NCI-H128 (cell line): ENCODE results near the gene EHBP1.

ENCODE experiments used
- DNase-seq: peaks from one replicate; lab custom pipeline; 2025; ENCODE audit not compliant: unreplicated experiment; lab: John Stamatoyannopoulos, UW

EHBP1 gene

GRCh38 chr2:62814123-62814522, 108.6 kb downstream of the EHBP1 start:
- DNase-seq = no peak

DNA sequence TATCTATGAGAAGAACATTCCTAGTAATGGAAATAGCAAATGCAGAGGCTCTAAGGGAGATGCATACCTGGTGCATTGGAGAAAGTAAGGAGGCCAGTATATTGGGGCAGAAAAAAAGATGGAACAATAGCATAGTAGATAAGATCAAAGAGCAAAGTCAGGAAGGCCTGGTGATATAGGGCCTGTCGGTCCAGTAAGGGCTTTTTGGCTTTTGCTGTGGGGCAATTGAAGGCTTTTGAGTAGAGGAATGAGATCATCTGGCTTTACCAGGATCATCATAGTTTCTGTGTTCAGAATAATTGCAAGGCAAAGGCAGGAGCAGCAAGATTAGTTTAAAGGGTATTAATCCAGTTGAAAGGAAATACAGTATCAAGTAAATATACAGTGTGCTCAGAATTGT, 111.8 kb downstream of the EHBP1 start:
- no peak for DNase-seq

- no peak for DNase-seq
Observed at GRCh38 chr2:62817995-62818713, 112.6 kb downstream of the EHBP1 start.

DNA sequence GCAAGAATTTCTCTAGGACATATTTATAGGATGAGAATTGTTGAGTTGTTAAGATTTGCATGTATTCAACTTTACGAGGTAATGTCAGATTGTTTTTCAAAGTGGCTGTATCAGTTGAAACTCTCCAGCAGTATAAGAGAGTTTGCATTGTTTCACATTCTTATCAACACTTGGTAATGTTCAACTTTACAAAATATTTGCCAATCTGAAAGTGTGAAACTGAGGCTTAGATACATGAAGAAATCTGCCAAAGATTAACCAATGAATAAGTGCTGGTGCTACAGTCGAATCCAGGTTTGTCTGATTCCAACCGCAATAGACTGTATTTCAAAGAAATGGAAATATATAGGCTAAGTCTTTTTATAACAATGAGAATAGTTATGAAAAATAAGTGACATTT, 117.0 kb downstream of the EHBP1 start:
- DNase-seq = no peak

DNA sequence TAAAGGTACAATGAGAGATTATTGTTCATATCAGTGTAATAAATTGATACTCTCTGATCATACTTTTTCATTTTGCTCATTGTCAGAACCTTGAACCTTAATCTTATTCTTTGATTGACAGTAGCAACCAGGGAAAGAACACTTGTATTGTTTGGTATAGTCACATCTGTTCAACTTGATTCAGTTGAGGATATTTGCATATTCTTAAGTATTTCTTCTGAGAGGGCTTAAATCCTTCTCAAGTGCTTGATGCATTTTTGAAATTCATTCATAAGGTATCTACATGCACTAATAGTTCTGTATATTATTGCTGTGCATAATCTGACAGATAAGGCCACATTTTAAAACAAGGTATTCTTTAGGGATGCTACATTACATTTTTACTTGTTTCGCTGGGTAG, 118.9 kb downstream of the EHBP1 start:
- DNase-seq = no peak

GRCh38 chr2:62826141-62826540, 120.6 kb downstream of the EHBP1 start:
- no peak for DNase-seq

DNA sequence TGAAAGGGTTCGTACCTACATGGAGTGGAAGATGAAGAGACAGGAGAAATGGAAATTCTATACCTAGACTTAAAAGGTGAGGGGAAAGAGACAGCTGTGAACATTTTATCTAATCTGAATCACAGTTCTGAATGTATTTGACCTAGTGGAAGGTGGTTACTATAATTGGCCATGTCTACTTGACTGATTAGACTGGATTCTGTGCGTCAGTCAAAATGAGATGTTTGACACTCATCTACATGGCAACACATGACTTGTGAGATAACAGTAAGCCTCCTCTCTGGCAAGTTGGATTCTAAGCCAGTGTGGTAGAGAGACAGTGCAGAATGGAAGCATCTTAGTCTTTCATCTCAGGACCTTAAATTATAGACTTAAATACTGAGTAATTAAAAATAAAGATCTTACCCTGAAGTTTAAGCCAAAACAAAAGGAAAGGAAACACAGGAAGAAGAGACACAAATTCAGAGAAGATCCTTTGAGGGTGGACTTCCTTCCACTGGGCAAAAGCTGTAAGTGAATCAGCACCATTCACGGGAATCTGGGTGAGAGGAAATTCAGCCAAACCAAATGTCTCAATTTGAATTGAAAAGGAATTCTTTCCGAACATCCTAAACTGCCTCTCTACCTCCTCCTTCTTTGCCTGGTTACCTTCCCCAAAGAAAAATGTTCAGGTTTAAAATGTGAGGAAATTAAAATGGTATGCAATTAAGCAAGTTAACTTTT, 121.6 kb downstream of the EHBP1 start:
- DNase-seq = no peak

GRCh38 chr2:62831729-62832128, 126.2 kb downstream of the EHBP1 start:
- no peak for DNase-seq

DNA sequence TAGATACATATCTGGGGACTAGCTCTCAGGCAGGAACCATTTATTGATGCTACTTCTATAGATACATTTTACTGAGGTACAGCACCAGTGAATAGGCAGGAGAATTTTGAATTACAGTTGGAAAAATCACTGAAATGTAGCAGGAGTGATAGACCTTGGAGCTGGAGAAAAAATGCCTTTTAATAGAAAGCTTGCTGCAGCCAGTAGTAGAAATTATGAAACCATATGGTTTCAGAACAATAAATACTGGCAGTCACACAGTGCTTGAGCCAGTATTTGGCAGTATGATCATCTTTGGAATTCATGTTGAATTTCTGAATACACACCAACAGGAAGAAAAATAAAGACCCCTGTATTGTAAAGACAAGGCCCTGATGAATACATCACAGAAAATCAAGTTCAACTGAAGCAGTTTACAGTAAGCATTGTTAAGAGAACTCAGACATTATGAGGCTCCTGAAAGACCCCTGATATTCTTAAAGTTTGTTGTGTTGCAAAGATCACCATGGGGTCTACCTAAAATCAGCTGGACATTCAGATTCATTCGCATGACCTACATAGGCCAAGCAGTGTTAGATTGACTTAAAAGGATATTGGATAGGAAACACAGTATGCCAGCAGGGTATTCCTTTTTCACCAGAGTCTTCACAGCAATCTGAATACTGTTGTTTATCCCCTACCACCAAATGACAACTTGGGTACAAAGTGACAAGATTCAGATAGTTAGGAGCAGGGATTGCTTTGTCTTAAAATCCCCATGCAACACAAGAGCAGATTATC, 139.0 kb downstream of the EHBP1 start:
- no peak for DNase-seq

DNA sequence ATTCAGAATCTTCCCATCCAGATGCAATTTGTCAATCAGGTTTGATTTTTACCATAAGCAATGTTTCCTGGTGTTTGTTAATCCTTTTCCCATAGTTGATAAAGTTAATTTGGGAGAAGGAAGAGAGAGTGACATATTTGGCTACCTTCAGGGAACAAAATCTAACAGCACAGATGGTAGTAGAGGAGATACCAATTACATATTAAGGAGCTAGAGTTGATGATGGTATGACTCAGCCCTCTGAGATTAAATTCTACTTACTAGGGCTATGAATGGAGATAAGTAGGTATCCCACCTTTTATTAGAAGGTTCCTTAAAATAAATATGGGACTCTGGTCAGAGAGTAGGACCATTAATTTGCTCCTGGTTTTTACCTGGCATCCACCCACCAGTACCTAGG, 139.7 kb downstream of the EHBP1 start:
- no peak for DNase-seq

- DNase-seq = no peak
Observed at GRCh38 chr2:62852254-62852653, 146.7 kb downstream of the EHBP1 start.

DNA sequence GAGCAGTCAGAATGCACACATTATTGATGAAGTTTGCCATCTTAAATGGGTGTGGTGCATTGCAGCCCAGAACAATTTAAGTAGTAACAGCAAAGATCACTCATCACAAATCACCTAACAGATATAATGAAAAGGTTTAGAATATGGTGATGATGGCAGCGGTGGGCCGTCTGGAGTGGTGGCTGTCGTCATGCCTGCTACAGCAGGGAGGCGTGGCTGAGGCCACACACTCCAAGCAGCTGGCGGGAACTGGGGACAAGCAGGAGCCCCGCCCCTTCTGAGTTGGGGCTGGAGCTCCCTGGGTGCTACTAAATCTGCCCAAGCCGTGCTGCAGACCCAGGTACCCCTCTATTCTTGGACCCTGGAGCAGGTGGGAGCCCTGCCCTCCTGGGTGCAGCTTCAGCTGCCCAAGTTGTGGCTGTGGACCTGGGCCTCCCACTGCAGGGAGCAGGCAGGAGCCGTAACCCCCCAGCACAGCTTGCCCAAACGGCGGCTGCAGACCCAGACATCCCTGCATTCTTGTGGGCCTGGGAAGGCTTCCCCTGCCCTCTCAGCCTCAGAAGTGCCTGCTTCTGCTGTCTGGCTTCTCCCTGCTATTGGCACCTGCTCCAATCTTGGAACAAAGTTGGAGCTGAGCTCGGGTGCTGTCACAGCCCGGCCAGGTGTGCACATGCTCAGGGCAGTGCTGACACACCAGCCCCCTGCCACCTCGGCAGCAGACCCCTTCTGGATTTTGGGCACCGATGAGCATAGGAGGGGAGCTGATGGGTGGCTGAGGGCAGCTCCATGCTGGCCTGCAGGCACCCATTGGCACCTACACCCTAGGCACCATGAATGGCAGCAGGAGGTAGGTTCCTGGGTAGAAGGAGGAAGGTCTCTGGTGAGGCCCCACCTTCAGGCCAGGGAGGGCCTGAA, 149.3 kb downstream of the EHBP1 start:
- DNase-seq = no peak

DNA sequence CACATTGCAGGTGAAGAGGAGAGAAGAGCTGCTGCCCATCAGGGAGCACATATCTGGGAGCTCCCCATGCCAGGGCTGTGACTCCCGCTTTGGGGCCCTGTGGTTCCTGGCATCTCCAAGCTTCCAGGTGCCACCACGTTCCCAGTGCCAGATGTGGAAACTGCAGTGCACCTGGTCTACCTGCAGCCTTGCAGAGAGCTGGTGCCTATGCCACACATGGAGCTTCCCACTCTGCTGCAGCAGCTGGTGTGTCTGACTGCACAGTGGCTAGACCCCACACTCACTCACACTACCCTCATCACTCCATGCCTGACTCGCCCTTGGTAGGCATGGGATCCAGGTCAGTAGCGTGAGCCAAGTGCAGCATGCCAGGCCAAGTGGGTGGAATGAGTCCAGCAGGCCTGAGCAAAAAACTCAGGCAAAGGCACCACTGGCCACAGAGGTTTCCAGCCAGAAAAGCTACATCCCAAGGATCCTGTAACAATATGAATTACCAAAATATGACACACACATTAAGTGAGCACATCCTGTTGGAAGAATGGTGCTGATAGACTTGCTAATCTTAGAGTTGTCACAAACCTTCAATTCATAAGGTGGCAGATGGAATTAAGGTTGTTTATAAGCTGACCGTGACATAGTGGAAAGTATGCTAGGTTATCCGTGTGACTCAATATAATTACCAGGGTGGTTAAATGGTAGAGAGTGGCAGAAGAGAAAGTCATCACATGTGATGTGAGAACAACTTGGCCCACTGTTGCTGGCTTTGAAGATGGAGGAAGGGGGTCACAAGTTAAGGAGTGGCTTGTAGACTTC, 150.9 kb downstream of the EHBP1 start:
- DNase-seq = no peak

DNA sequence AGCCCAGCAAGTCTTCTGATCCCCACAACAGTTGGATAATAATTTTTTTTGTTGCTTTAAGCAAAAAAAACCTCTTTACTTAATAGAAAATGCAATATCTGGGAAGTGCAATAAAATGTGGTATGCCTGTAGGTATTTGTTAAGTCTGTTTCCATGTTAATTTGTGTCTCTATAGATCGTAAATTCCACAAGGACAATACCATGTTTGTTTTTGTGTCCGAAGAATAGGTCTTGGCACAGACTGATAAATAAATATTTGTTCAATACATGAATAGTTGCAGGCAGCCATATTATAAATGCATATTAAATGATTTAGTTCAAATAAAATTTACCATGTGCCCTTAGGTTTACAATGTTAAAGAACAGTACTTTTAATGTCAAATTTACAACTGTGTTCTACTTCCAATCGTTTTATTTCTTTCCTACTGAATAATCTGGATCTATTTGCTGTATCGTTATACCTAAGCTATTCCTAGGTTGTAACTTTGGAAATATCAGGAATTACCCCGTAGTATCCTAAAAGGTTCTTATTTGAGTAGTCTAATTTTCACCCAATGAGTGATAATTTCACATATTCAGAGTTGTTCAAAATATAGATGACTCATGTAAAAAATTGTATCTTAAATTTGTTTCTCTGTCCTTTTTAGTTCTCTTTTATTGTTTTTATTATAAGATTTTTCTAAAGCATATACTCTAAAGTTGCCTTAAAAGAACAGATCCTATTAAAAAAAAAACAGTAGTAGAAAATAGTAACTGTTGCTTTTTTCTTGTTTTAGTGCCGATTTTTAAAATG, 151.8 kb downstream of the EHBP1 start:
- DNase-seq = no peak

GRCh38 chr2:62858231-62858832, 152.8 kb downstream of the EHBP1 start:
- no peak for DNase-seq

DNA sequence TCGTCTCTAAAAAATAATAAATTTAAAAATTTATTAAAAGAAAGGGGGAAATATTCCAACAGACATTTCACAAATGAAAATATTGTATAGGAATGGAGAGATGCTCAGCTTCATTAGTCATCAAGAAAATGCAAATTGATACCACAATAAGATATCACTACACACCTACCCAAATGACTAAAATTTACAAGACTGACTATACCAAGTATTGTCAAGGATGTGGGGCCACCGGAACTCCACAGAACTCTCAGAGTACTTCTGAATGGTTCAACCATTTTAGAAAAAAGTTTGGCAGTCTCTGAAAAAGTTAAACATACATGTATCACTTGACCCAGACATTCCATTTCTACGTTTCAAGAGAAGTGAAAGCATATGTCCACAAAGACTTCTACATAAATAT, 163.4 kb downstream of the EHBP1 start:
- no peak for DNase-seq

DNA sequence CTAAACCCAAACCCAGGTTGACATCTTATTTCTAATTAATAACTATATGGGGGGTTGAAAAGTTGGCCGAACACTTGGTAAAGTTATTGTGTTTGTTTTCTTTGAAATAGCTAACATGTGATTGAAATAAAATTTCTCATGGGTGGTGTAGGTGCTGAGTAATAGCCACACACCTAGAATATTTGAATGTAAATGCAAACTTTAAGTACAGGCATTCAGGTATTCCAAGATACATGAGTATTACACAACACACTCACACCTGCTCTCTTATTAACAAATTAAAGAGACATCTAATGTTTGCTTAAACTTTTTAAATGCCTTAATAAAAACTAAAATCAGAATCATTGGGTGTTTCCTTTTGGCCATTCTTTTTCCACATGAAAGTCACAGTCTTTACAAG, 165.5 kb downstream of the EHBP1 start:
- DNase-seq = no peak

DNA sequence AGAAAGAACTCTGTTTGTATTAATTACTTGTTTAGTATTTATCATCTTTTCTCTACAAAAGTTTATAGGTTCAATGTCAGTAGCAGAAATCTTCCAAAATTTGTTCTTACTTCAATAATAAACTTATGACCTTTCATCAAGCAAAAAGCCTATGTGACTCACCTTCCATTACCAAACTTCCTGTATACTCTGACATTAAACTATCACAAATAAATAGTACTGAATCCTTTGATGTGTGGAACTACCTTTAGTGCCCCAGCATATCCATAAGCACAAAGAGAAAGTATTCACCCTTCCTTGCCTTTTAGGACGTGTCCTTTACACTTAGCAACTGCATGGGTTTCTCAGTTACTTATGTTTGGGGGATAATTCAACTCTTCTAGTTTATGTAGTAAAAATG, 166.0 kb downstream of the EHBP1 start:
- DNase-seq = no peak

DNA sequence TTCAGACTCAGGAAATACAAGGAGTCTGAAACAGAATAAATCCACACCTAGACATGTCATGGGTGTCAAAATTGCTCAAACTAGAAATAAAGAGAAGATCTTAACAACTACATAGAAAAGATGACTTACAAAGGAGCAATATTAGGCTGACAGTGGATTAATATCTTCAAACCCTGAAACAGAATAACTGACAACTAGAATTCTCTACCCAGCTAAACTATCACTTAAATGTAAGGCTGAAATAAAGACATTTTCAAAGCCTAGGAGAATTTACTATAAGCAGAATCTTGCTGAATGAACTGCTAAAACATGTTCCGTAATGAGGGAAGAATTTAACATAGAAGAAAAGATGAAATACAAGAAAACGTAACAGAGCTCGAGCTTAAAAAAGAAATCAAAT, 168.1 kb downstream of the EHBP1 start:
- no peak for DNase-seq
